HepG2 (cell line): Measurements from ENCODE around the gene ZNF764. TPM values are rescaled to one million over a fixed set of nuclear protein-coding genes. Genes with fewer than 3 reads are reported as not detected.

ENCODE experiments used
- ARHGAP35 ChIP-seq: sonication (generic); formaldehyde crosslinking; IDR thresholded peaks from 2 replicates; pipeline ENCODE4 v1.9.0; 2022; ENCODE audit warnings: mild to moderate bottlenecking, inconsistent platforms, moderate library complexity, missing genetic modification reagents, borderline replicate concordance
- FOXM1 ChIP-seq: sonication (generic); formaldehyde crosslinking; IDR thresholded peaks from 2 replicates; pipeline ENCODE4 v1.5.0; 2020; ENCODE audit warnings: missing genetic modification reagents
- FOXP1 ChIP-seq, 2 experiments: fragments of 450-650 bp in 1 of 2; IDR thresholded peaks; 2 replicates each; pipeline ENCODE4 v1.6.1; 2017 to 2018; ENCODE audit warnings: antibody characterized with exemption in 1 of 2
- RFXAP ChIP-seq: sonication (generic); formaldehyde crosslinking; IDR thresholded peaks from 2 replicates; pipeline ENCODE4 v1.4.0; 2020; ENCODE audit warnings: missing genetic modification reagents, borderline replicate concordance
- RXRA ChIP-seq: sonication (generic); formaldehyde crosslinking; IDR thresholded peaks from 2 replicates; pipeline ENCODE4 v1.5.1; 2020; ENCODE audit warnings: missing genetic modification reagents
- SCMH1 ChIP-seq: sonication (generic); formaldehyde crosslinking; IDR thresholded peaks from 2 replicates; pipeline ENCODE4 v1.9.0; 2021; ENCODE audit warnings: missing genetic modification reagents, mild to moderate bottlenecking, borderline replicate concordance
- SIX1 ChIP-seq: sonication (generic); formaldehyde crosslinking; IDR thresholded peaks from 2 replicates; pipeline ENCODE4 v1.4.0; 2020; ENCODE audit warnings: missing genetic modification reagents, borderline replicate concordance
- U2AF1 ChIP-seq: fragments of 200-400 bp; formaldehyde crosslinking; optimal IDR thresholded peaks from 2 replicates; pipeline ENCODE3; 2017; ENCODE audit warnings: mild to moderate bottlenecking, low read depth, low read length
- ZNF256 ChIP-seq: sonication (generic); formaldehyde crosslinking; conservative IDR thresholded peaks from 2 replicates; pipeline ENCODE4 v1.4.0; 2020; ENCODE audit warnings: missing genetic modification reagents
- ZNF33B ChIP-seq: sonication (generic); formaldehyde crosslinking; IDR thresholded peaks from 2 replicates; pipeline ENCODE4 v1.5.1; 2020; ENCODE audit warnings: mild to moderate bottlenecking, missing genetic modification reagents
- ZNF496 ChIP-seq: sonication (generic); formaldehyde crosslinking; IDR thresholded peaks from 2 replicates; pipeline ENCODE4 v1.8.1; 2023; ENCODE audit warnings: mild to moderate bottlenecking, moderate library complexity, missing genetic modification reagents; ENCODE audit not compliant: insufficient replicate concordance
- ZNF761 ChIP-seq: sonication (generic); formaldehyde crosslinking; conservative IDR thresholded peaks from 2 replicates; pipeline ENCODE4 v1.4.0; 2020; ENCODE audit warnings: mild to moderate bottlenecking, missing genetic modification reagents
- polyA plus RNA-seq, 8 experiments: library from polyadenylated mRNA; depleted of rRNA in 3 of 8; stranded (reverse) in 7 of 8; unstranded in 1 of 8; fragments of >200 nt; fragmentation: Illumina TruSeq in 4 of 8; extraction: Trizol in 4 of 8; gene quantifications; 2 replicates each; pipeline versions ENCODE4 v1.2.1 to v1.2.3, GENCODE V29; 2011 to 2016; ENCODE audit warnings: low read depth in 4 of 8, missing spikeins in 1 of 8, mixed read lengths in 1 of 8; ENCODE audit not compliant: insufficient read depth in 1 of 8
- total RNA-seq, 5 experiments: library from RNA; depleted of rRNA; stranded (reverse); fragments of >200 nt; fragmentation: Illumina TruSeq; extraction: Trizol; gene quantifications; 2 replicates each; pipeline ENCODE4 v1.2.3, GENCODE V29; 2016; ENCODE audit warnings: low read depth in 1 of 5
- TF ChIP-seq, protein P1 (sequence below): sonication (generic); formaldehyde crosslinking; IDR thresholded peaks from 2 replicates; pipeline ENCODE4 v1.4.0; 2020; ENCODE audit warnings: missing genetic modification reagents, borderline replicate concordance
- TF ChIP-seq, protein P2 (sequence below): sonication (generic); formaldehyde crosslinking; IDR thresholded peaks from 2 replicates; pipeline ENCODE4 v1.5.1; 2020; ENCODE audit warnings: mild to moderate bottlenecking, missing genetic modification reagents, borderline replicate concordance
- TF ChIP-seq, protein P3 (sequence below): sonication (generic); formaldehyde crosslinking; IDR thresholded peaks from 2 replicates; pipeline ENCODE4 v1.4.0; 2020; ENCODE audit warnings: mild to moderate bottlenecking, missing genetic modification reagents
- TF ChIP-seq, protein P4 (sequence below): sonication (generic); formaldehyde crosslinking; IDR thresholded peaks from 2 replicates; pipeline ENCODE4 v1.8.1; 2023; ENCODE audit warnings: mild to moderate bottlenecking, moderate library complexity, missing genetic modification reagents
- TF ChIP-seq, protein P5 (sequence below): sonication (generic); formaldehyde crosslinking; IDR thresholded peaks from 2 replicates; pipeline ENCODE4 v1.5.1; 2020; ENCODE audit warnings: mild to moderate bottlenecking, missing genetic modification reagents, borderline replicate concordance

Gene ZNF764
- total and polyA plus RNA-seq, 2 of the 13 experiments (the other 11 are each of a cell fraction or from before 2014, with no cell fraction given), result 4.1 to 9.1 TPM

DNA sequence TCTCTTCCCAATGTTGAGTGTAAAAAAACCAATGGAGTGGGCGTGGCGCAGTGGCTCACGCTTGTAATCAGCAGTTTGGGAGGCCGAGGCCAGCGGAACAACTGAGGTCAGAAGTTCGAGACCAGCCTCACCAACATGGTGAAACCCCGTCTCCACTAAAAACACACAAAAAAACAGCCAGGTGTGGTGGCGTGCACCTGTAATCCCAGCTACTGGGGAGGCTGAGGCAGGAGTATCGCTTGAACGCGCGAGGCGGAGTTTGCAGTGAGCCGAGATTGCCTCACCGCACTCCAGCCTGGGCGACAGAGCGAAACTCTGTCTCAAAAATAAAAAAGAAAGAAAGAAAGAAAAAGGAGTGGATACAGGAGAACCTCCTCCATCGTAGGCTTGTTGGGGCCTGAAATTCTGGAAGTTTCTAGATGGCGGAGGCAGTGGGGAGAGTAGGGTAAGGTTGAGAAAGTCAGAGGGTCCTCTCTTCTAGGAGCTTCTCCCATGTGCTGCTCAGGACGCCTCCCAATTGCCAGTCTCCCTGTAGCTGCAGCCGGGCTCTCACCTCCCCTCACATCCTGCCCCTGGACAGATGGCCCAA lies 709 bp upstream of the ZNF764 start (continued):
- TF ChIP-seq RFXAP (CRISPR knock-in tag) (0 out of 2 replicates have a peak, but pooled peaks have one; percentile 11), ARHGAP35 (CRISPR knock-in tag) (no peak), SCMH1 (CRISPR knock-in tag) (no peak), FOXM1 (CRISPR knock-in tag) (no peak), FOXP1 (IDR thresholded peaks at IDR 0.05) (no peak), FOXP1 (CRISPR knock-in tag; IDR thresholded peaks at IDR 0.05) (no peak; the same call in 1 of the 2 replicates), ZNF761 (no peak), ZNF256 (no peak), ZNF496 (CRISPR knock-in tag) (no peak), U2AF1 (no peak), RXRA (CRISPR knock-in tag) (no peak), ZNF33B (CRISPR knock-in tag) (no peak), SIX1 (CRISPR knock-in tag) (no peak)
- TF ChIP-seq, protein P1, sequence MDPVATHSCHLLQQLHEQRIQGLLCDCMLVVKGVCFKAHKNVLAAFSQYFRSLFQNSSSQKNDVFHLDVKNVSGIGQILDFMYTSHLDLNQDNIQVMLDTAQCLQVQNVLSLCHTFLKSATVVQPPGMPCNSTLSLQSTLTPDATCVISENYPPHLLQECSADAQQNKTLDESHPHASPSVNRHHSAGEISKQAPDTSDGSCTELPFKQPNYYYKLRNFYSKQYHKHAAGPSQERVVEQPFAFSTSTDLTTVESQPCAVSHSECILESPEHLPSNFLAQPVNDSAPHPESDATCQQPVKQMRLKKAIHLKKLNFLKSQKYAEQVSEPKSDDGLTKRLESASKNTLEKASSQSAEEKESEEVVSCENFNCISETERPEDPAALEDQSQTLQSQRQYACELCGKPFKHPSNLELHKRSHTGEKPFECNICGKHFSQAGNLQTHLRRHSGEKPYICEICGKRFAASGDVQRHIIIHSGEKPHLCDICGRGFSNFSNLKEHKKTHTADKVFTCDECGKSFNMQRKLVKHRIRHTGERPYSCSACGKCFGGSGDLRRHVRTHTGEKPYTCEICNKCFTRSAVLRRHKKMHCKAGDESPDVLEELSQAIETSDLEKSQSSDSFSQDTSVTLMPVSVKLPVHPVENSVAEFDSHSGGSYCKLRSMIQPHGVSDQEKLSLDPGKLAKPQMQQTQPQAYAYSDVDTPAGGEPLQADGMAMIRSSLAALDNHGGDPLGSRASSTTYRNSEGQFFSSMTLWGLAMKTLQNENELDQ, result no peak
- TF ChIP-seq, protein P2, sequence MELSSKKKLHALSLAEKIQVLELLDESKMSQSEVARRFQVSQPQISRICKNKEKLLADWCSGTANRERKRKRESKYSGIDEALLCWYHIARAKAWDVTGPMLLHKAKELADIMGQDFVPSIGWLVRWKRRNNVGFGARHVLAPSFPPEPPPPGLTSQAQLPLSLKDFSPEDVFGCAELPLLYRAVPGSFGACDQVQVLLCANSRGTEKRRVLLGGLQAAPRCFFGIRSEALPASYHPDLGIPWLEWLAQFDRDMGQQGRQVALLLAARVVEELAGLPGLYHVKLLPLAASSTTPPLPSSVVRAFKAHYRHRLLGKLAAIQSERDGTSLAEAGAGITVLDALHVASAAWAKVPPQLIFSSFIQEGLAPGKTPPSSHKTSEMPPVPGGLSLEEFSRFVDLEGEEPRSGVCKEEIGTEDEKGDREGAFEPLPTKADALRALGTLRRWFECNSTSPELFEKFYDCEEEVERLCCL (CRISPR knock-in tag), result peak; percentile 68; the same call in 1 of the 2 replicates
- TF ChIP-seq, protein P3, sequence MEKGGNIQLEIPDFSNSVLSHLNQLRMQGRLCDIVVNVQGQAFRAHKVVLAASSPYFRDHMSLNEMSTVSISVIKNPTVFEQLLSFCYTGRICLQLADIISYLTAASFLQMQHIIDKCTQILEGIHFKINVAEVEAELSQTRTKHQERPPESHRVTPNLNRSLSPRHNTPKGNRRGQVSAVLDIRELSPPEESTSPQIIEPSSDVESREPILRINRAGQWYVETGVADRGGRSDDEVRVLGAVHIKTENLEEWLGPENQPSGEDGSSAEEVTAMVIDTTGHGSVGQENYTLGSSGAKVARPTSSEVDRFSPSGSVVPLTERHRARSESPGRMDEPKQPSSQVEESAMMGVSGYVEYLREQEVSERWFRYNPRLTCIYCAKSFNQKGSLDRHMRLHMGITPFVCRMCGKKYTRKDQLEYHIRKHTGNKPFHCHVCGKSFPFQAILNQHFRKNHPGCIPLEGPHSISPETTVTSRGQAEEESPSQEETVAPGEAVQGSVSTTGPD (CRISPR knock-in tag), result no peak
- TF ChIP-seq, protein P4, sequence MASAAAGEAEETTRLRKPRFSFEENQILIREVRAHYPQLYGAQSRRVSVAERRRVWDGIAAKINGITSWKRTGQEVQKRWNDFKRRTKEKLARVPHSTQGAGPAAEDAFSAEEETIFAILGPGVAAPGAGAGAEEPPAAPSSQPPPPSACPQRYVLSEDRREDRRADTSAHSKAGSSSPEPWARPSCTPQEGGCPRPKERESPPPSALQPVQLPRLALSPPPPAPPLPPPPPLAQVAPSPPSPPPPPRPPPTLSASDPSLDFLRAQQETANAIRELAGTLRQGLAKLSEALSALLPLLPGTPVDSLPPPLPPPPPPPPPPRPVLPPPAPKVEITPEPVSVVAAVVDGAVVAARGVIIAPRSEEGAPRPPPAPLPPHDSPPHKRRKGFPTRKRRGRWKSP (CRISPR knock-in tag), result no peak
- TF ChIP-seq, protein P5, sequence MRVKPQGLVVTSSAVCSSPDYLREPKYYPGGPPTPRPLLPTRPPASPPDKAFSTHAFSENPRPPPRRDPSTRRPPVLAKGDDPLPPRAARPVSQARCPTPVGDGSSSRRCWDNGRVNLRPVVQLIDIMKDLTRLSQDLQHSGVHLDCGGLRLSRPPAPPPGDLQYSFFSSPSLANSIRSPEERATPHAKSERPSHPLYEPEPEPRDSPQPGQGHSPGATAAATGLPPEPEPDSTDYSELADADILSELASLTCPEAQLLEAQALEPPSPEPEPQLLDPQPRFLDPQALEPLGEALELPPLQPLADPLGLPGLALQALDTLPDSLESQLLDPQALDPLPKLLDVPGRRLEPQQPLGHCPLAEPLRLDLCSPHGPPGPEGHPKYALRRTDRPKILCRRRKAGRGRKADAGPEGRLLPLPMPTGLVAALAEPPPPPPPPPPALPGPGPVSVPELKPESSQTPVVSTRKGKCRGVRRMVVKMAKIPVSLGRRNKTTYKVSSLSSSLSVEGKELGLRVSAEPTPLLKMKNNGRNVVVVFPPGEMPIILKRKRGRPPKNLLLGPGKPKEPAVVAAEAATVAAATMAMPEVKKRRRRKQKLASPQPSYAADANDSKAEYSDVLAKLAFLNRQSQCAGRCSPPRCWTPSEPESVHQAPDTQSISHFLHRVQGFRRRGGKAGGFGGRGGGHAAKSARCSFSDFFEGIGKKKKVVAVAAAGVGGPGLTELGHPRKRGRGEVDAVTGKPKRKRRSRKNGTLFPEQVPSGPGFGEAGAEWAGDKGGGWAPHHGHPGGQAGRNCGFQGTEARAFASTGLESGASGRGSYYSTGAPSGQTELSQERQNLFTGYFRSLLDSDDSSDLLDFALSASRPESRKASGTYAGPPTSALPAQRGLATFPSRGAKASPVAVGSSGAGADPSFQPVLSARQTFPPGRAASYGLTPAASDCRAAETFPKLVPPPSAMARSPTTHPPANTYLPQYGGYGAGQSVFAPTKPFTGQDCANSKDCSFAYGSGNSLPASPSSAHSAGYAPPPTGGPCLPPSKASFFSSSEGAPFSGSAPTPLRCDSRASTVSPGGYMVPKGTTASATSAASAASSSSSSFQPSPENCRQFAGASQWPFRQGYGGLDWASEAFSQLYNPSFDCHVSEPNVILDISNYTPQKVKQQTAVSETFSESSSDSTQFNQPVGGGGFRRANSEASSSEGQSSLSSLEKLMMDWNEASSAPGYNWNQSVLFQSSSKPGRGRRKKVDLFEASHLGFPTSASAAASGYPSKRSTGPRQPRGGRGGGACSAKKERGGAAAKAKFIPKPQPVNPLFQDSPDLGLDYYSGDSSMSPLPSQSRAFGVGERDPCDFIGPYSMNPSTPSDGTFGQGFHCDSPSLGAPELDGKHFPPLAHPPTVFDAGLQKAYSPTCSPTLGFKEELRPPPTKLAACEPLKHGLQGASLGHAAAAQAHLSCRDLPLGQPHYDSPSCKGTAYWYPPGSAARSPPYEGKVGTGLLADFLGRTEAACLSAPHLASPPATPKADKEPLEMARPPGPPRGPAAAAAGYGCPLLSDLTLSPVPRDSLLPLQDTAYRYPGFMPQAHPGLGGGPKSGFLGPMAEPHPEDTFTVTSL, result no peak
